DOHH2 (cell line): ENCODE results near the gene ADAMTSL1.

Source experiments
- CTCF ChIP-seq: fragments of 200-600 bp; sonication (generic); IDR thresholded peaks from one replicate; pipeline ENCODE4 v1.5.1; 2014; ENCODE audit warnings: antibody characterized with exemption, mild to moderate bottlenecking, low read depth, low read length; ENCODE audit not compliant: poor library complexity, severe bottlenecking
- EZH2phosphoT487 ChIP-seq: fragments of 200-600 bp; sonication (generic); IDR thresholded peaks from 2 replicates; pipeline ENCODE4 v1.6.1; 2017; ENCODE audit warnings: borderline replicate concordance, mild to moderate bottlenecking, antibody characterized with exemption, low read length, moderate library complexity, mixed read lengths

GRCh38 chr9:18595597-18595996 is 121.6 kb downstream of the ADAMTSL1 start:
- TF ChIP-seq CTCF, result no peak
- TF ChIP-seq EZH2phosphoT487, result no peak
